T-helper 1 cell (primary cell): ENCODE measurements around the gene TRAM2.
"Not testable (repeated sequence)": the region's sequence is repeated elsewhere in the genome, so short reads cannot be mapped to it uniquely, and the experiment has no call there.

ENCODE experiments used
- DNase-seq, 5 donors: peaks; one replicate each; pipeline ENCODE4 v3.0.0-alpha.2; 2012 to 2020

The TRAM2 gene

DNA sequence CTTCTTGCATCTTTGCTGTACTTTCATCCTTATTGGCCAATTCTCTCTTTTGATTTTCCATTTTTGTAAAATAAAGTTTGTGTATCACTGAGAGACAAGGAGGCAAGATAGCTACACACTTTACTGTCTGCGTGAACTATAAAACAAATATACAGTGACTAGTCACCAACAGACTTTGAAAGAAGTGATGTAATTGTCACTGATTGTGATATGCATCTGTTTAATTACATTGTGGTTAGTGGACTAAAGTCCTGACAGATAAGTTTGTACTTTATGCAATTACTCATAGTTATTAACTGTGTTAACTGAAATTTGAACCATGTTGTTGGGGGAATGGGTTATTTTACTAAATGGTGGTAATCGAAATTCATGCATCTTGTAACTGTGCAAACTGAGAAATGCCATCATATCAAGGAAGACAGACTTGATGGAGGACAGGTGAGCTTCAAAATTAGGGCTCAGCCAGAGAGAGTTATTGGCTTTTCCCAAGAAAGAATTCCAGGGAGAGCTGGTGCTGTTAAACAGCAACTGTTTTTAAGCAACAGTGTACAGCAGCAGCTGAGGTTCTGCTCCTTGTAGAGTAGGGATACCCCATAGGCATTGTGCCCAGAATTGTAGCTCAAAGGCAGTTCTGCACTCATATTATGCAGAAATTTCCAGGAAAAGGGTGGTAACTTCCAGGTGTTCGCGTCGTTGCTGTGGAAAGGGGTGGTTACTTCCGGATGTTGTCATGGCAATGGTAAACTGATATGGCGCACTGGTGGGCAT lies 93.8 kb downstream of the TRAM2 start:
- no peak for DNase-seq

DNA sequence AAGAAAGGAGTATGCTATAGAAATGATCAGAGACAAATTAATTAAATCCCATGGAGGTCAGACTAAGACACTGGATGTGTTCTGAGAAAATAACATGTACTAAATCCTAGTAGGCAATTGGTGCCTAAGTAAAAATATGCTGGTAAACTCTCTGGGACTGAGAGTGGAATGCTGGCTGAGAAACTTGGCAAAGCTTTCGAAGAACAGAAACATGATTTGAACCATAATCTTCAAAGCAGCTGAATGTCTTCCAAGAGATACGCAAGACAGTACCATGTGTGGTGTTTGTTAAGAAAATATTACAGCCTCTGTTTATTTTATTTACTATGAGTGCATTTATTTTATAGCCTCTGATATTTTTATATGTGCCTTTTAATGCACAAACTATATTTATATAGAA lies 101.6 kb downstream of the TRAM2 start:
- no peak for DNase-seq

DNA sequence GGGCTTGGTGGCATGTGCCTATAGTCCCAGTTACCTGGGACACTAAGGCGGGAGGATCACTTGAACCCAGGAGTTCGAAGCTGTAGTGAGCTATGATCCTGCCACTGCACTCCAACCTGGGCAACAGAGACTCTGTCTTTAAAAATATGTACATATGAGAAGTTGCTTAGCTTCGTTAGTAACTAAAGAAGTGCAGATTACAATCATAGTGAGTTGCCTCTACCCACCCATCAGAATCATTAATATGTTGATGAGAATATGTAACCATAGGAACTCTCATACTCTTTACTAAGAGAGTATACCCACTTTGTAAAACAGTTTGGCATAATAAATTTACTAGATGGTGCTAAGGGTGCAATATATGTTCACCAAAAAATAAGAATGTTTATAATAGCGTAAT lies 102.7 kb downstream of the TRAM2 start:
- no peak for DNase-seq

DNA sequence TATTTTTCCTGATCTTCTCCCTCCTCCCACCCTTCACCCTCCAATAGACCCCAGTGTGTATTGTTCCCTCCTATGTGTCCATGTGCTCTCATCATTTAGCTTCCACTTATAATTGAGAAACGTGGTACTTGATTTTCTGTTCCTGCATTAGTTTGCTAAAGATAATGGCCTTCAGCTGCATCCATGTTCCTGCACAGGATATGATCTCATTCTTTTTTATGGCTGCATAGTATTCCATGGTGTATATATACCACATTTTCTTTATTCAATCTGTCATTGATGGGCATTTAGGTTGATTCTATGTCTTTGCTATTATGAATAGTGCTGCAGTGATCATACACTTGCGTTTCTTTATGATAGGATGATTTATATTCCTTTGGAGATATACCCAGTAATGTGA lies 115.7 kb downstream of the TRAM2 start:
- DNase-seq = not testable (repeated sequence)

DNA sequence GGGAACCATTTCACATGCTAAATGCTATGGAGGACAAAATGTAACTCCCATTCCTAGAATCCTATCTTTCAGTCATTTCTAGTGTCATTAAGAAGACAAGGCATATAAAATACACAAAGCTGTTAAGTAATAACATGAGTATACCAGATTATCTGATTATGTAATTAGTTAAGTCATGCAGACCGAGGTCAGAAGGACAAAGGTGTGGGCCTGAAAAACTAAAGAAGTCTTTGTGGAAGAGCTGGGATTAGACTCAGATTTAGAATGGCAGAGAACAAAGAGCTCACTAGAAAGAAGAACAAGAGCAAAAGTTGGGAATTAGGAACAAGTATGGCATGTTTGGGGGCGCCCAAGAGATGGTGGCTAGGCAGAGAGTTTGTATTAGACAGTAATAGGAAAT lies 119.8 kb downstream of the TRAM2 start:
- no peak for DNase-seq

DNA sequence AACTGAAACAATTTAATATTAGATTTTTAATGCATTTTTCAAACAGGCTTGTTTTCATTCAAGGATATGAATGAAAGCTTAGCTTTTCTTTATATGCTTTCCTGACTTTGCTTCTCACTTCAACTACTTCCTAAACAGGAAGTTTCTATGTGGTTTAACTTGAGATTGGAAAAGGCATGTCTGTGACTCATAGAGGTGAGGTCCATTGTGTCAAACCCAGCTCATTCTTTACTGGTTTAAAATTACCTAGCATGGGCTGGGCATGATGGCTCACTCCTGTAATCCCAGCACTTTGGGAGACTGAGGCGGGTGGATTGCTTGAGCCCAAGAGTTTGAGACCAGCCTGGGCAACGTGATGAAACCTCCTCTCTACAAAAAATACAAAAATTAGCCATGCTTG lies 122.3 kb downstream of the TRAM2 start:
- DNase-seq = no peak
